G401 (cell line): Measurements from ENCODE around the gene FOXO1. TPM values are rescaled to one million over a fixed set of nuclear protein-coding genes. Genes with fewer than 3 reads are reported as not detected.

Experiments
- DNase-seq: peaks from one replicate; pipeline ENCODE4 v3.0.0-alpha.2; 2015; ENCODE audit warnings: low spot score
- in situ Hi-C: cut with HindIII; loops from 2 replicates; pipeline ENCODE4 v1.10.0; 2016; ENCODE audit warnings: low sequenced_read_pairs, mixed read lengths
- total RNA-seq: library from RNA; depleted of rRNA; stranded (reverse); fragments of >200 nt; shearing (Covaris generic); gene quantifications from 2 replicates; pipeline ENCODE4 v1.2.3, GENCODE V29; 2014

The FOXO1 gene
- total RNA-seq, 1 experiment from 2014 or later = 0.17 TPM

GRCh38 chr13:40613914-40614313 lies 52.5 kb downstream of the FOXO1 start:
- DNase-seq = no peak
- in situ Hi-C loops = no loop called here

- in situ Hi-C loops = no loop called here
- DNase-seq = peak; percentile 8
Measured at GRCh38 chr13:40613192-40613818, 53.1 kb downstream of the FOXO1 start.

GRCh38 chr13:40612041-40612440 lies 54.4 kb downstream of the FOXO1 start:
- DNase-seq = no peak
- in situ Hi-C loops = no loop called here

GRCh38 chr13:40611635-40612034 lies 54.8 kb downstream of the FOXO1 start:
- no peak for DNase-seq
- in situ Hi-C loops = no loop called here

DNA sequence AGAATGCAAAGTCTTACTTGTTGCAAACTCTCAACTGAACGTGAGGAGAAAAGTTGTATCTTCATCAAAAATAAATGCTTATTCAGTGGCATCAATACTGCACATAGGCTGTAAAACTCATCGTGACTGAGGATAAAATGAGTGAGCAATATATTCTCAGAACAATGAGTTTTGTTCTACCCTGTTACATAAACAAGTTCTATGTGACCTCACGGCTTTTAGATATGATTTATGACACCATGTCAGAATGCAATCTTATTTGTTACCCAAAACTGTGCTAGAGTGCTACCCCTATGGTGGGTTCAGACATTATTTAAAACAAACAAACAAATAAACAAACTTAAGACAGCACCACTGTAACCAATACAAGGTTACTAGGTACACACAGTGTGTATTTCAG lies 55.4 kb downstream of the FOXO1 start:
- DNase-seq = no peak
- in situ Hi-C loops = no loop called here

DNA sequence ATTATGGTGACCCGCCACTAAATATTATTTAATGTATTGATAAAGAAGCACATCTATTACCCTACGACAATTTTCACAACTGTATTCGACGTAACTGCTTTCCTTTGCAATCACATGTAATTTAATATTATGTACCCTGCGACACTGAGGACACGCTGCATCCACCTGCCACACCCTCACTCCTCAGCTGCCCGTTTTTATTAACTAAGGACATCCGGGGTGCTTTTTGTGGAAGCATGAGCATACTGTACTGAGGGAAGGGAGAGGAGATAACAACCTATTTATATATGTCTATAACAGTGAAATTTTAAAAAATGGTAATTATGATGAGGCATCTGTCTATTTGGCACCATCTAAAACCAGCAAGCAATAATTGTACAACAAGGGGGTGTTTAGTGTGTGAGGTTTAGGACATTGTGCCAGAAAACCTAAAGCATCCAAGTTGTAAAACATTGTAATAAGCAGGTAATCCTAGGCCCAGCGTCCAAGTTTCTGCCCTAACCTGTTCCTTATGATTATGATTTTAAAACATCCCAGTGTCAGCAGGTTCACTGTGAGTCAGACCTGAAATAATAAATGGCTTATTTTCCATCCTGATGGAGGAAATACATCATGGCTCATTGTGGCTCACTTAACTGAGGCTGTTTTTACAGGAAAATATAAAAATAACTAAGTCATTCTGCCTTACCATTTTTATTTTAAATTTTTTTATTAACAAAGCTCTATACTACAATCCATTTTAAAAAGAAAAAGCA lies 56.3 kb downstream of the FOXO1 start:
- in situ Hi-C loops = no loop called here

DNA sequence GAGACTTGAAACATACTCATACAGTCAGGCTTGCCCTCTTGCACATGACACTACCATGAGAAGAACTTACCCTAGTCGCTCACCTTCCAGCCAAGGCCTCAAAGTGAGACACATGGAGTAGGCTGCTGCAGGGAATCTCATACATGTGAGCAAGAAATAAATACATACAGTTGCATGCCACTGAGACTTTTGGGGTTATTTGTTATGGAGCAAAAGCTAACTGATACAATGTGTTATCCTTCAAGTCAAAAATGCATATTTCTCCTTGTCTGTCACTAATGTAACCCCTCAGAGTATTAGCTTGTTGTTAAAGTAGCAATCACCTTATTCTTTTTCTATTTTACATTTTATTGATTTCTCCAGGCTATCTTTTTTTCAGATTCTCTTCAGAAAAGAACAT lies 58.1 kb downstream of the FOXO1 start:
- DNase-seq = no peak
- in situ Hi-C loops = no loop called here

More for the DNA sequence above, 56.3 kb downstream of the FOXO1 start:
- no peak for DNase-seq

GRCh38 chr13:40605573-40605972 lies 60.9 kb downstream of the FOXO1 start:
- DNase-seq = no peak
- in situ Hi-C loops = no loop called here

DNA sequence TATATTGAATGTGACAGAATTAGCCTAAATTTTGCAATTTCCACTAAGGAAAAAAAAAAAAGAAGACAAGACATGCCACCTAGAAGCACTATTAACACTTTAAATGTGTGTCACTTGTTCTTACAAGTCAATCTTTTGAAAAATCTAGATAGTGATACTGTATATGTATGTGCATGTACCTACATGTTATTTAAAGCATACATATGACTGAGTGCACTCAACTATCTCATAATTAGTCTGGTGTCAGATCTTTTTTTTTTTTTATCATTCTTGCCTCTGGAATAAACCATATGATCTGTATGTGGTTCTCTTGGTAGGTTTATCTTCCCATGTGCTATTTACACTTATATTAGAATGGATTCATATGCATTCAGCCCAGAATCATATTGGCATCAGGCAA lies 62.3 kb downstream of the FOXO1 start:
- DNase-seq = no peak
- in situ Hi-C loops = no loop called here

DNA sequence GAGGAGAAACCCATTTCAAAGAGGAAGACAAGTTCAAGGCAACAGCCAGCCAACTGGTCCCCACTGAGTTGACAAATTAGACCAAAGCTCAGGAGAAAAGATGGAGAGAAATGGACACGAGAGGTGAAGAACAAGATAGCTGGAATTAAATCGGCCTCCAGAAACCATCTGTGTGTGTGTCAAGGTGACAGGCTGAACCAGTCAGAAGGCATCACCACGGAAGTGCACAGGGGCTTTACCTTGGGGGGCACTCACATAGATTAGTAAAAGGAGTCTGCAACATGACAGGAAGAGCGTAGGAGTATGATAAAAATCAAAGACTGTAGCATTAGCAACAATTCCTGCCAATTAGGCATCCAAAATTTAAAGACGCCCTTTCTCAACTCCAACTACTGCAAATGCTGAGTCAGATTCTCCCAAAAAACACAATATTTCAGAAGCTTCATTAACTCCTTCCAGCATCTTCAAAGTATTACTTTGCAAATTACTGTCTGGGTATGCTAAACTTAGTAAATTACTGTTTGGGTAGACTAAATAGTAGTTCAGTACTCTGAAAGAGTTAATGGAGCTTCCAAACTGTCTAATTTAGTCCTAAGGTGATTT lies 66.2 kb downstream of the FOXO1 start:
- in situ Hi-C loops = no loop called here

DNA sequence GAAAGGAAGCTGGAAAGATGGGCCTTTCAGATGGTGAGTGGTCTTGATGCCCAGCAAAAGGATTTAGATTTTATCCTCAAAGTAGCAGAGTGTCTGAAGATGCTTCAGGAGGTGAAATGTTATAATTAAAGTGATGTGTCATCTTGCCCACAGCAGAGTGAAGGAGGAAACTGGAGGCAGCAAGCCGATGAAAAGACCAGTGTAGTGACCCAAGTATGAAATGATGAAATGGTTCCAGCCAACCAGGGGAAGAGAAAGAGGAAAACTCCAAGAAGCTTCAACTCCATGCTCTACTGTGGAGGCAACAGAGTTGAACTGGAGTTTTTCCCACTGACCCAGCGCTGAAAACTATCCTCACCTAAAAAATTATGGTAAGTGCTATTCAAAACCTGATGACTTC lies 66.7 kb downstream of the FOXO1 start:
- DNase-seq = no peak

More for the DNA sequence above, 66.2 kb downstream of the FOXO1 start:
- no peak for DNase-seq

GRCh38 chr13:40599124-40599523 lies 67.3 kb downstream of the FOXO1 start:
- in situ Hi-C loops = no loop called here
- DNase-seq = no peak

More for the DNA sequence above, 66.7 kb downstream of the FOXO1 start:
- in situ Hi-C loops = no loop called here

GRCh38 chr13:40598569-40598968 lies 67.9 kb downstream of the FOXO1 start:
- in situ Hi-C loops = no loop called here

GRCh38 chr13:40597735-40598365 lies 68.6 kb downstream of the FOXO1 start:
- DNase-seq = no peak
- in situ Hi-C loops = no loop called here

More at GRCh38 chr13:40598569-40598968, 67.9 kb downstream of the FOXO1 start:
- DNase-seq = no peak

GRCh38 chr13:40596484-40596883 lies 70.0 kb downstream of the FOXO1 start:
- in situ Hi-C loops = no loop called here
- DNase-seq = no peak

- no peak for DNase-seq
- in situ Hi-C loops = no loop called here
Measured at GRCh38 chr13:40595693-40596092, 70.7 kb downstream of the FOXO1 start.

DNA sequence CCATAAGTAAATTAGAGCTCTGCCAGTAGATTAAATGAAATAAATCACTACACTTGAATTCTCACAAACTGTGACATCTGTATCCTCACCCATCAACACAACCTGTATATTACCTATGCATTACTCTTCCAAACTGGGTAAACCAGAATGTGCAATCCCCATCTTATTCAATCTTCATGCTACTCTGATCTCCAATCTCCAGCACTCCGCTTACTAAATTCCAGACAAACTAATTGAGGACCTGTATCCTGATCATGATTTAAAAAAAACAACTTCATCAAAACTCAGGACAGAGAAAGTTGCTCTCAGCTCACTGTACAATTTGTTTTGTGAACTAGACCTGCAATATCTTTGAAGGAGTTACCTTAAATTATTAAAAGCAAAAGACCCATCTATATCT lies 74.4 kb downstream of the FOXO1 start:
- in situ Hi-C loops = no loop called here
- DNase-seq = no peak

- in situ Hi-C loops = no loop called here
- DNase-seq = no peak
Measured at GRCh38 chr13:40591091-40591490, 75.3 kb downstream of the FOXO1 start.

DNA sequence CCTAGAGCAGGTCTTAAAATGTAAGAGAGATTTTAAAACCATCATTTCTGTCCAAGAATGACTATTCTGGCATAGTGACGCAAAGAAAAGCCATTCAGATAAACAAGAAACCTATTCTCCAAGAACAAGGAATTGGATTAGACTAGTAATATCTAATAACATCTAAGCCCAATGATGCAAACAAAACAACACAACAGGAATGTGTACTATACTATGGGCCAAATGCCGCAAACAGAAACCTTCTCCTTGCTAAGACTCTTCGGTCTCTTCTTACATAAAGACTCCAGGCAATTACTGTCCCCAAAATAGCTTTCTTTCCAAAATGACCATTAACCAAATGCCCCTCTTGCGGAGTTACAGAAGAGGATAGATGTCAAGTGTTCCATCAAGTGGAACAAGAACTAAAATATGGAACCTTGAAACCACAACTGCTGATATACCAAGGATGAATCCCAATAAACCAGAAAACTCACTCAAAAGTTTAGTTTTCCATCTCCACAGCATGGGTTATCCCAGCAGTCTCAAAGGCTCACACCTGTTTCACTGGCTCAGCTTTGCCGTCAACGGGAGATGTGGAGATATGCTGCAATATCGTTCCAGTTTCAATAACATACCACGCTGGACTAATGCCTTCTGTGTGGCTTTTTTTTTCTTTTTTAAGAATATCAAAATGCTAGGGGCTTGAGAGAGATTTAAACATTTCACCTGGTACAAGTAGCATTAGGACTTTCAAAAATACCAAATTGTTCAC lies 76.2 kb downstream of the FOXO1 start:
- in situ Hi-C loops = no loop called here
- DNase-seq = no peak
